Activated CD4-positive, alpha-beta T cell treated with anti-CD3 and anti-CD28 coated beads, Interleukin-2, amount 50 U/mL, for 16 hours (primary cell): ENCODE data around the gene TRA2B.

Source experiments
- DNase-seq: peaks from one replicate; pipeline ENCODE4 v3.0.0-alpha.2; 2020

TRA2B gene

DNA sequence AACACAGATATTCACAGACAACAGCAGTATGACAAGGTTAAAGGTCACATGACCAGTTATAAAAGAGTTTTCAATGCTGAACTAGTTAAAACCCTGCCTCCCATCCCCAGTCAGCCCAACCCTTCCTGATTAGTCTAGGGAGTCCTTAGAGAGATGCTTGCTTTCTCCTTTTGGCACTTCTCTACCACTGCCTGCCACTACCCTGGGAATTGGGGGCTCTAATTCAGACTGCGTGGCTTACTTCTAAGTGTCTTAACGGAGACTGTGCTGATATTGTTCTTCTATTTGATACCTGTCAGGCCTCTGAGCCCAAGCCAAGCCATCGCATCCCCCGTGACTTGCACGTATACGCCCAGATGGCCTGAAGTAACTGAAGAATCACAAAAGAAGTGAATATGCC lies 11.7 kb upstream of the TRA2B start:
- DNase-seq, result no peak

DNA sequence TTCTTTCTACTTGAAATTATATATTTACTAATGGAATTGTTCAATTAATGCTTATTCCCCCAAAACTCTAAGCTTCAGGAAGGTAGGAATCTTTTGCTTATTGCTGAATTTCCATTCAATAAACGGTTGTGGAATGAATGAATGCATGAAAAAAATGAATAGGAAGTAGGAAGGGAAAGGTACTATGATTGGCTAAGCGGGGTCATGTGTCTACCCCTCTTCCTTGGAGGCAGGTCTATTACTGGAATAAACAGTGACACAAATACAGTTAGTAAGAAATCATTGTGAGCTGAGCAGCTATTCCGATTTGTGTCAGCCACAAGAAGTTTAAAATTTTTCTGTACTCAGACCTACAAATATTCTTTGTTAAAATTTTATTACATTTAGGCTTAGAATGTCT lies 10.5 kb upstream of the TRA2B start:
- DNase-seq, result no peak

DNA sequence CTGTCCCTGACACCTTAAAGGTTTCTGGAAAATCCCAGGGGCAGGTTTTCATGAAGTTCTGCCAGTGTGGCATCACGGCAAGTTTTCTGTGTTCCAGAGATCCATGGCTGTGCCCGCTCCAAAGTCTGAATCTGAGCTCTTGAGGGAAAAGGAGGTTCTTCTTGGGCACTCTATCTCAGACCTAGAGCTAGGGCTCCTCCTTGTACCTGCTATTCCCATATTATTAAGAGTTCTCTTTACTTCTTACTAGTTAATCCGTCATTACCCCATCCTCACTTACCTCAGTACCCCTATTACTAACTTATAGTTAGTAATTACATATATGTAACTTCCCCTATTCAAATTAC lies 5.9 kb upstream of the TRA2B start:
- no peak for DNase-seq

DNA sequence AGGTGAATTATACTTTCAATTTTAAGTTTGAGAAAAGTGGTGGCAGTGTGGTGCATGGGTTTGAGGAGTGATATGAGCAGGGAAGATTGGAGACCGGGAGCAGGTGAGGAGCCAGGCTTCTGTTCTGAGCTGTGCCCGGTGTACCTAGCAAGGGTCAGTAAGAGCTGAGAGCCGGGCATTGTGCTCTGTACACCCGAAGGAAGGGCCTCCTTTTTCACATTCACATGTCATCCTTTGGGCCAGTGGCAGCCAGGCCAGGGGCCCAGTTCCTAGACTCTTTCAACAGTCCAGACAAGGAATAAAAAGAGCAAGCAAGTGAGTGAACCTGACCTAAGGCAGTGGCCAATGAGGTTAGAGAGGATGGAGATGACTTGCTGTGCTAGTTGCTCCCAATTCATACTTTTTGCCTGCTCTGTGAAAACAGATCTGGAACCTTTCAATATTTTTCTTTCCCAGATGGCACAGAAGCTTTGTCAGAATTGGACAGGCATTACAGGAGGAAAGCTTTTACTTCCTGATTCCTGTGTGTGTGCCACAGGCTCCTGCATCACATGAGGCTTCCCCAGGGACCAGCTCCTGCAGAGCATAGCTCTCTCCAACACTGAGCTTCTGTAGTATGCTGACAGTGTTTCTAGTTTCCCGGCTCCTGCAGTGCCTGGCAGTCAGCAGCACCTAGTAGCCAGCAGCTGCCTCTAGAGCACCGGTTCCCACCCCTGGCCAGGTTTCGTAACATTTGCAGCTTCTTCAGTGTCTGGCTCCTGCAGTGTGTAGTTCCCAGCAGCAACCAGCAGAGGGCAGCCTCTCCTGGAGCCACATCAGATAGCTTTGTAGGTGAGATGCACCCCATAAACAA lies 5.3 kb upstream of the TRA2B start:
- DNase-seq, result peak; percentile 90

DNA sequence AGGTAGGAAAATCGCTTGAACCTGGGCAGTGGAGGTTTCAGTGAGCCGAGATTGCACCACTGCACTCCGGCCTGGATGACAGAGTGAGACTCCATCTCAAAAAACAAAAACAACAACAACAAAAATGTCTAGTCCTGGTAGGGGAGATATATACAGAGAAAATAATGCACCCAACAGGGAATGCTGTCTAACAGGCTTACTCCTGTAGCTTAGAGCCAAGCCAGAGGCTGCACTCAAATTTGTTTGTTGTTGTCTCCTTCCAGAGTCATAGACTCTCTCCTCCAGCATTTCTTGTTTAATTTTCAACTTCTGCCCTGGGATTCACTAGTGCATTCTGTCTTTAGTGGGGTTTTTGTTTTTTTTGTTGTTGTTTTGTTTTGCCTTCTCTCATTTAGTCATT lies 4.6 kb upstream of the TRA2B start:
- DNase-seq, result no peak

DNA sequence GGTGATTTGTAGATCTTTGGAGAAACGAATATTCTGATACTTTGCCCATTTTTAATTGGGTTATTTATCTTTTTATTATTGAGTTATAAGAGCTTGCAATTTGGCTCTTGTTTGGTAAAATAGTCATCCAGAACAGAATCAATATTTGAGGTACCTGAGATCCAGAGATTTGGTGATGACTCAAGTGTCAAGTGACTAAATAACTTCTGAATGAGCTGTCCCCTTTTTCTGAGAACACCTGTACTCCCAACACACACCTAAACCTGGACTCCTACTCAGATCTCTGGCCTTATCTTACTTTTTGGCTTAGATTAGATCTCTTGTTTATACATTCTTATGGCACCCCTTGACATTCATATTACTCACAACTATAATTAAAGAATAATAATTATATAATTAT lies 3.1 kb upstream of the TRA2B start:
- DNase-seq, result no peak

DNA sequence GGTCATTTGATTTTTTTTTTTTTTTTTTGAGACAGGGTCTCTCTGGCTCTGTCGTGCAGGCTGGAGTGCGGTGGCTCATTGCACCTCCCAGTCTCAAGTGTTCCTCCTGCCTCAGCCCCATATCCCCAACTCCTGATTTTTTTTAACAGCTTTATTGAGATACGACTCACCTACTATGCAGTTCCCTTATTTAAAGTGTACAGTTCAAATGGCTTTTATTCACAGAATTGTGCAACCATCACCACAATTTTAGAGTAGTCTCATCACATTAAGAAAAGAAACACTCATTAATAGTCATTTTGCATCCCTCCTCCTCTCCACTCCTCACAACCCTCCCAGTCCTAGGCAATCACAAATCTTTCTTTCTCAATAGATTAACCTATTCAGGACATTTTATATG lies 1.9 kb upstream of the TRA2B start:
- DNase-seq, result no peak

DNA sequence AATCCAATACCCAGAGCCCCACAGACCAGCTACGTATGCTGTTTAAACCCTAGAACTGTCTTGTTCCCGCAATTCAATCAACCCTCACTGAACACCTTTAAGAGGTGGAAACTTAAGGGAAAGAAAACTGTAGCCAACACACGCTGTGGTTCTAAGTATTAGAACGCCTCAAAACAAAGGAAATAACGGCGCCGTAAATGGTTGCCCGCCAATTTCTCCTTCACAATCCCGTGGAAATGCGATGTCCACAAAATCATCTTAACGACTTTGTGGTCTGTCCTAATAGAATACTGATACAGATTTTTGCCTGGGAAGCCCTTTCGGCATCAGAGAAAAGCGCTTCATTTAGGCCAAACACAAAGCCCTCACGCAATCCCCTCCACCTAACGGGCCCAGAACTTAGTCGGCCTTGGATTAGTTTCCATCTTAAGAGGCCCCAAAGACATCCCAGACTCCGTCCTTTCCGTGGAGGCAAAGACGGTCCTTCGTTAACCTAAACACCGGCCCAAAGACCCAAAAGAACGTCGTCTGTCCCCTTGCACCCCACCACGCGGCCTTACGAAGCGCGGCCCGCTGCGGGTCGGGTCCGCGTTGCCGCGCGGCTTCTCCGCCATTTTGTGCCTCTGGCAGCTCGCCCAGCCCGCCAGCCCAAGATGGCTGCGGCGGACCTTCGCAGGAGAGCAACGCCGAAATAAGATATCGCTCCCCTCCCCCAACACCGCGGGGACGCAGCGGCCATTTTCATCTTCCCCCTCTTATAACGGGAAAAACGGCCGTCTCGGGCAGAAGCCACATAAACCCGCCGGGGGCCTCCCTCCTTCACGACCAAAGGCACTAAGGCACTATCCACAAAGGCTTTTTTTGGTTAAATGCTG lies 763 bp downstream of the TRA2B start:
- peak; percentile 90 for DNase-seq

DNA sequence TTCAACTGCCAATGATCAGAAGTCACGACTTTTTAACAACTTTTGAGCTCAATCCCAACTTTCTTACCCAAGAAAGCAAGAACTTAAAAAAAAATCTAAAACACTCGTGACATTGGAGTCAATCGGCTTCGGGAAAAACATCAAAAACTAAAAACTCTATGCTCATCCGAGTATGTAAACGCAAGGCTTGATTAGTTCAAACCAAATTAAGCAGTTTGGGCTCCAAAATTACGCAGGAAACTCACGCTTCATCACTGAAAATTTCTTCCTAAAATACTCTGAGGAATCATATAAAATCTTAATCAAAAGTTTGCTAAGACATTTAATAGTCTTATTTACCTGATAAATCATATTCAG lies 1.6 kb downstream of the TRA2B start:
- no peak for DNase-seq

DNA sequence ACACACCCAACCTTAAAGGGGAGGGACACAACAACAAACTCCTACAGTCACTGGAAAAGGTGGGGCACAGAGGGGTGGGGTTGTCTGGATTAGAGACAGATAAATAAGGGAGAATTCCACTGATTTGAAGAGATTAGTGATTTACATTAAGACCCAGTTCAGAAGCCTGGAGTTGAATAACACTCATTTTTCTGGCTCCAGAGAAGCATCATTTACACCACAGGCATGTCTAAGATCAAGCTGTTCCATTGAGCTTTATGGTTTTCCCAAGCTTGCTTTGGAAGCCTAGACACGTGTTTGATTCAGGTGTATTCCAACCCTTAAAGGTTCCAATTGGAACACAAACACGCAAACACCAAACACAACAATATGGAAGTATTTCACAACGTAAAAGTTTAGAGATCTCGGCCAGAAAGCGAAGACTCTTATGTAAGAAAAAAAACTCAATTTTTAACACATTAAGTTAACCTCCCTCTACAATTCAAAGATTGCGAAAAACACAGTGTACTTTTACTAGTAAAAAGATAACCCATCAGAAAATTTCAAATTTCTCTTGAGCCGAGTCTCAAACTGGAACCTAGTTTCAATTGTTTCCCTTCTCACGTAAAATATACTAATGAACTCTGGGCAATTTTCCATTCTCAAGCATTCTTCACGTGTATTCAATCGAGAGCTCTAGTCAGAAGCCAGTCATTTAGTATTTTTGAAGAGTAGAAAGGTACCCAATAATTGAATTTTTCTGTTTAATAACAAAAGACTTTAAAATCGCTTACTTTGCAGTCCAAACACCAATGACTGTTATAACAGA lies 2.1 kb downstream of the TRA2B start:
- no peak for DNase-seq

DNA sequence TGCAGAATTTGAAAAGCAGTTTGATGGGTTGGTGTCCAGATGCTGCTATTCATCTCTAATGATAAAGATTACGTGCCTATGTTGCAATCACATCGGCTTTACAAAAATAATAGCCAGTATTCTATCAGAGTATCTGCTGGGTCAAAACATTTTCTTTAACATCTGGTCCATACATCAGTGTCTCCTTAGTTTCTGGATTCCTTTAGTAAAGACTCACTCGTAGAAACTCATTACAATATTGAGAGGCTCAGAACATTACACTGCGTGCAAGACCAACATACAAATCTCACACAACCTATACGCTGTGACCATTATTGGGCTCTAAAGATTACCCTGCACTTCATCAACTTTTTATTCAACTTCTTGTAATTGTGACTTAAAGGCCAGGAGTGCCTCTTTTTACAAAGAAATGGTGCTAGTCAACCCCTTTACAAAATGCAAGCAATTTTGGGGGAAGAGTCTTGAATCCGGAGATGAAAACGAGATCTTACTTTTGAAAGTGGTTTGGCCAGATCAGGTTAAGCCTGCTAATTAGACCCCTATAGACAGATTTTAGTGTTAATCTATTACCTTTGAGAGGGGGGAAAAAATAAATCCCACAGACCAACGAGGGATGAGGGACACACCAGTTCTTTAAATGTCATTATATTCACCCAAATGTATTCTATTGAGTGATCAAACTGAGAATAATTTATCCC lies 2.9 kb downstream of the TRA2B start:
- no peak for DNase-seq

DNA sequence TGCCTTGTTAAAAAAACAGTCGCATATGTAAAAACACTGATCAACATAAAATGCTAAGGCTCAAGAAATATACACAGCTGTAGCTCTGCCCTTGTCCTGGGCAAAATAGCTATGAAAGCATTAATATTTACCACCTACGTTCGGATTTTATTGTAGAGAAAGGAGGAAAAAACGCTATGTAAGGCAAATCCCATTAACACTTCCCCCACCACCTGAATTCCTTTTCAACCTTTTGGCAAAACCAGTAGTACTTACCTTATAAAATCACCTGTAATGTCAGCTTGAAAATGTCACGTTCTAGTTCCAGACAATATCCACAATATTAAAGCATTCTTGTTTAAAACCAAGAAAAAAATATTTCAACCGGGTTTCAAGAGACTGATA lies 3.6 kb downstream of the TRA2B start:
- no peak for DNase-seq

DNA sequence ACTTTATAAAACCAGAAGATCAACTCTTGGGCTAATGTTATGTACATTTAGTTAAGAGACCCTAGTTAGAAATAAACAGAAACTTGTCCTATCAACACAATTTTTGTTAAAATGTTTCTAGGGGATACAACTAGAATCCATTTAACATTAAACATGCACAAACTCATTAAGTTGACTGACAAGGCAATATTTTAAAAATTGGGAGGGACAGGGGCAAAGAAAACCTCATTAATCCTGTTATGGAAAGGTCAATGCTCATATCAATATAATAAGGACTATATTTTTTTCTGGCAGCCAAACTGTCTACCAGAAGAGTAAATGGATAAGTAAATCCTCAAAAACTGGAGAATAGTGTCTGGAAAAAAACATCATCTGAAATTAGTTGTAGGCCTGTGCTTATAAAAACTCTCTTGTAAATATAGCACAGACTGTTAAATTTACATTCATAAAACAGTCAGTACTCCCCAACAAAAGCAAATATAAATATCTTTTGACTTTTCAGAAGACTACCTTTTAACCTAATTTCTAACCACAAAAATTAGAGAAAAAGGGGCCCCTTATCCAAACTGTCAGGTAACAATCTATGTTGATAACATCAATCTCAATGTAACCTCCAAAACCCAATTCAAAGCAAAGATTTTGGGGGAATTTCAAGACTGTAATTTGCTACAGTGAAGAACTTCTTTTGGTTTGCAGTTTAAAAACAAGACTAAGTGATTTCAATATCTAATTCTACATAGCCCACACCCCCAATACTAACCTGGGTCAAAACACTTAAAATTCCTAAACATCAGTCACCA lies 4.2 kb downstream of the TRA2B start:
- DNase-seq, result no peak

DNA sequence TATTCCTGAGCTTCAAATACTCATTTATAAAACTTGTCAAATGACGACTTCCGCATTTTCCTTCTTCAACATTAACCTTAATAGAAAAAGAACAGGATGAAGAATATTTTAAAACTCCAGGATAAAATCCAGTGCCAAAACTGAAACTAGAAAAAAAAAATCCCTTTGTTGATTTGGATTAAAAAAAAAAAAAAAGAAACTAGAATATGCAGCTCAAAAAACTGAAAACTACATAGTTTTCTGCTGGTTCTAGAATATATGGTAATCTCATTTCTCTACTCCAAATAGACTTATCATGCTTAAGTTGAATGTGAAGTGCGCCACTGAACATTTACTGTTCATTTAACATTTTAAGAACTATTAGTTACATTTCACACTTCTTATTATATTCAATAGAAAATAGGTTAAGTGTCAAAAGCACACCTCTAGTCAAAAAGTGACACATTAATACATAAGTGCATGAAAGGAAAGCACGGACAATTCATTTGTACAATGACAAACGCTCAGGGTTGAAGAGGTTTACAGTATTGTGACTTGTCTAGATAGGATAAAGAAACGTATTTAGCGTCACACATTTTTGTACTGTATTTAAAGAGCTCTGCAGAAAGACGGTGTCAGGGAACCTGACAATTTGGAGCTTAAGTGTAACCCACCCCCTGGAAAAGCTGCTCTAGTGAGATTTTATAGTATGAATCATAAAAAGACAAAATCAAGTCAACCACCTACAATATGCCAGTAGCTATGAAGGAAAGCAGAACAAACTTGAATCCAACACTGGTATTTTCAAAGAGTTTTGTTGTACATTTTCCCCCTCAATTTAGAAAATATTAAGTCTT lies 5.8 kb downstream of the TRA2B start:
- no peak for DNase-seq

DNA sequence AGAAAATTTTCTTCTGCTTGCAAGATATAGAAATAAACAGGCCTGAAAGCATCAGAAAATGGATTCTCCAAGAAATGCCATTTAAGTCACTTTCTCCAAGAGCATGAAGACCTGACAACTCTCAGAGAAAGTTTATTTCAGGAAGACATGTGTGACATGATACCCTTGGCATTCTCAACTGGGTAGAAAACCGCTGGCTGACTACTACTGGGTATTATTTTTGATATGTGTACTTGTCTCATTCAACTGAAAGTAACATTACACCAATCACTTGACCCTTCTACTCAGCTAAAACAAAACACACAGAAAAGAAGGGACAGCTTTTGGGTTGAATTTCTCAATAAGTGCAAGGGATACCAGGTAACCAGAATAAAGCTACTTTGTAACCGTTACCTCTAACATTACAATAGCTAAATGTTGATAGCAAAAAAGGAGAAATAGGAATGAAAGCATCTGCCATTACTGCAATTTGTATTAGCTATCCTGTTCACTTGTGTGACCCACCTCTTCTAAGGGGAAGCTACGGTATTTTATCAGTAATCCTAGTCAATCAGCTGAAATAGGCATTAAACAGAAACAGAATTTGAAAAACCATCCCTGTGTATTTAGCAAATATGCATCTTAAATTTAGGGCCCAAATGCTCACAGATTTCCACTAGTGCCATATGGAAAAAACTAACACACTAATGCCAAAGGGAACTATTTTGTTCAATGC lies 7.3 kb downstream of the TRA2B start:
- no peak for DNase-seq

DNA sequence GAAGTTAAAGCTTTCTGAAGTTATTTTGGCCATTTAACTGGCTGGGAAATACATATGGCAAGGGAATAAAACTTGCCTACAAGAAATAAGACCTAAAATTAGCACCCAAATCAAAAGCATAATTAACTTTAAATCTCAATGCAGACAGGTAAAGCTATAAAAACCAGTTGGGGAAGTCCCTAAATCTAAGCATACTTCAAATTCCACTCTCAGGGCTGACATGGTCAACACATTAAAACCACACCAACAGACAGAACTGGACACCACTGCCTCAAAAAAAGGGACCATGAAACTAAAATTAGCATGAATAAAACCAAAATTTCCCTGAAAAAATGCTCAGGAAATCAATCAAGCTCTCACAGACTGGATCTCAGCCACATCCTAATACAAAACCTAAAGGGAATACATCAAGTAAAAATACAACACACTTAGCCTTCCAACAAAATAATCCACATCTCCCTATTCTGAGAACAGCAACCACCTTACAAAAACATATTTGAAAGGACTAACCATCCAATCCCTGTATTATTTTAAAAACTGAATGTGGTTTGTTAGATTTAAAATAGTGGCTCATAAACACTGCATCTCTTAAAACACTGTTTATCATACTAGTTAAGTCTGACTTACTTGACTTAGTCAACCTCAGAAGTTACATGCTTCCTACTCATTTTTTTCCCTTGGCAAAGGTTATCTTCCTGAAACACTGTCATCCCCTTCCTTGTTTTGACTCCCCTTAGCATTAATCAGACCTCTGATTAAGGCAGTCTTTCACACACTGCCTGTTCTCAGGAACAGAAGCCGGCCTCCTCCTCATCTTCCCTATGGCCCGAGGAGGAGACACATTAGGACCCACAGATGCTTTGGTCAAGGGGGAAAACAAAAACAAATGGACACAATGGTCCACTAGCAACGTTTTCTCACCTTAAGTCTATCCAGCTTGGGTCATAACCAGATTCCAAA lies 8.3 kb downstream of the TRA2B start:
- no peak for DNase-seq

DNA sequence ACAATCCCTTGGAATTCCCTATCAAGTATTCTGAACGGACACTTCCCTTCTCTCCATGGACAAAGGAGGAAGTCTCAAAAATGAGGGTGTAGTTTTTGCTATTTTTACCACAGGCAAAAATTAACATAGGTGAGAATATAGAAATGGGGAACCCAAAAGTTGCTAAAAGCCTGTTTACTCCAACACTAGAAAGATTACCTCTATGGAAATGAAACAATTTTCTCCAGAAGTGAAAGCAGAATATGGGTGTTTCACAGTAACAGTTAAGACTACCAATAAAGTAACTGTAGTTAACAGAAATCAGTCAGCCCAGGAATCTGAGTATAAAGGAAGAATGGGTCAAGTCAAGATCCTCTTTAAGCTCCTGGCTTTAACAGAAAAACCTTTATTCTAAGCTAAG lies 9.3 kb downstream of the TRA2B start:
- no peak for DNase-seq

DNA sequence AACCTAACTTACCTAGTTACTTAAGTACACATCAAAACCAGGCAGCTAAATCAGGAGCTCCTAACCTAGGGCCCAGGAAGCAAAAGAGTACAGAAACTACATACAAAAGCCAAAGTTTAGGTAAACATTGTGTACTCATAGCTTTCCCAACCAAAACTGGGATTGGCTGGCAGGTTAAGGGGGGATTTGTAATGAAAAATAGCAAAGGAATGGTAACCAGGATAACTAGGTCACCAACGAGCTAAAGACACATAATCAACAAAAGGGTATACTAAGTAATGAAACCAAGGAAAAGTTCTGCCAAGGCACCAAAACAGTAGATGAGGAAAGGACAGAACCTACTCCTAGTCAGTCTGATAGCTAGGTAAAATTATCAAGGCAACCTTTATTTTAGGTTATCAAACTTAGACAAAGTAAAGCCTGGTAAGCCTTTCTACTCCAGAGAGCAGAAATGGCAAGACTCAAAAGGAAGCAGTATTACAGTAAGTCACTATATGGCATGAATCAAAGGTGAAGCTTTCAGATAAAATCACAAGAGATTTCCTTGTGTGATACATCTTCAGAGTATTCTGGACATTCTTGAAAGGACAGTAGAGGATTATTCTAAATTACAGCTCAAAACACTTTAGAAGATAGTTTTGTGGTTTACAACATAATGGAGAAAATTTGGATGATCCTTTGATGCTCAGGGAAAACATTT lies 10.2 kb downstream of the TRA2B start:
- DNase-seq, result no peak

DNA sequence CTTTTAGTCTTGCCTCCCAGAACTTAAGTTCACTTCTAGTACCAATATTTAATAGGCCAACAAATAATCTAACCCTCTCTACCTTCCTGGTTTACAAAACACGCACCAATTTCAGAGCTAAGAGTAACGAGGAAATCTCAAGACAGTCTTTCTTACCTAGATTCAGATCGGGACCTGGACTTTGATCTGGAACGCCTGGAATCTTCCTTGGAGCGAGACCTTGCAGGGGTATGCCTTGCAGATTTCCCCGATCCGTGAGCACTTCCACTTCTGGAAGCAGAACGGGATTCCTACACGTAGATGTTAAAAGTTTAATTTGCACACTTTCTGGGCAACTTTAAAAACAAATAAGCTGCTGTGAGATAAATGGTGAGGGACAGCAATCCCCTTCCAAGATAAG lies 11.4 kb downstream of the TRA2B start:
- DNase-seq, result no peak
